Cardiac septum (tissue), 1 donor: ENCODE measurements around the gene PKNOX2. TPM values are rescaled to one million over a fixed set of nuclear protein-coding genes. Genes with fewer than 3 reads are reported as not detected.

Experiments
- DNase-seq: peaks from one replicate; pipeline ENCODE4 v3.0.0-alpha.2; 2020; ENCODE audit warnings: low spot score
- intact Hi-C: fragments of 100-400 bp; cut with DNase I; formaldehyde crosslinking; loops from one replicate; pipeline ENCODE4 v1.14.0; 2022
- total RNA-seq: library from RNA; stranded (reverse); fragmentation: NEBNext Ultra II Directional; extraction: Animal tissue kit (Norgen Biotek cat#: 25700); gene quantifications from one replicate; pipeline ENCODE4 v1.2.1, GENCODE V29; 2021
- donor health status: DM: no; HTN: no; CAD: no.

The PKNOX2 gene
- total RNA-seq, 1 donor from 2014 or later: 7.1 TPM

GRCh38 chr11:125153837-125154236, 10.7 kb upstream of the PKNOX2 start:
- intact Hi-C loops: no loop called here

GRCh38 chr11:125154378-125155099, 10.0 kb upstream of the PKNOX2 start:
- intact Hi-C loops: no loop called here
- peak; percentile 66 for DNase-seq

More at GRCh38 chr11:125153837-125154236, 10.7 kb upstream of the PKNOX2 start:
- DNase-seq: peak; percentile 29

GRCh38 chr11:125155100-125155444, 9.5 kb upstream of the PKNOX2 start:
- intact Hi-C loops: no loop called here
- peak; percentile 22 for DNase-seq

- DNase-seq: peak; percentile 38
- intact Hi-C loops: no loop called here
Measured at GRCh38 chr11:125155767-125156166, 8.8 kb upstream of the PKNOX2 start.

GRCh38 chr11:125156346-125157117, 8.0 kb upstream of the PKNOX2 start:
- intact Hi-C loops: no loop called here
- peak; percentile 55 for DNase-seq

GRCh38 chr11:125157118-125157733, 7.3 kb upstream of the PKNOX2 start:
- intact Hi-C loops: no loop called here
- DNase-seq: no peak

- peak; percentile 43 for DNase-seq
- intact Hi-C loops: no loop called here
Measured at GRCh38 chr11:125157953-125158680, 6.4 kb upstream of the PKNOX2 start.

GRCh38 chr11:125162743-125163142, 1.8 kb upstream of the PKNOX2 start:
- DNase-seq: no peak
- intact Hi-C loops: loop anchor here (5.0 kb wide), 1 partner anchor 60 kb away; no protein-coding TSS in a partner anchor

- intact Hi-C loops: loop anchor here (1.0 to 5.0 kb wide), 3 partner anchors 59 to 241 kb away; no protein-coding TSS in a partner anchor
- no peak for DNase-seq
Measured at GRCh38 chr11:125163431-125164063, 1.0 kb upstream of the PKNOX2 start.

- DNase-seq: no peak
- intact Hi-C loops: loop anchor here (1.0 to 5.0 kb wide), 3 partner anchors 58 to 241 kb away; no protein-coding TSS in a partner anchor
Measured at GRCh38 chr11:125164091-125164421, 495 bp upstream of the PKNOX2 start.

GRCh38 chr11:125165111-125165842, 726 bp downstream of the PKNOX2 start:
- intact Hi-C loops: loop anchor here (2.0 kb wide), 1 partner anchor 240 kb away; no protein-coding TSS in a partner anchor
- no peak for DNase-seq

GRCh38 chr11:125165843-125166763, 1.6 kb downstream of the PKNOX2 start:
- no peak for DNase-seq
- intact Hi-C loops: loop anchor here (2.0 kb wide), 1 partner anchor 239 kb away; no protein-coding TSS in a partner anchor

GRCh38 chr11:125166764-125167291, 2.3 kb downstream of the PKNOX2 start:
- no peak for DNase-seq
- intact Hi-C loops: no loop called here

GRCh38 chr11:125167292-125167953, 2.9 kb downstream of the PKNOX2 start:
- intact Hi-C loops: no loop called here
- DNase-seq: no peak

- DNase-seq: no peak
- intact Hi-C loops: no loop called here
Measured at GRCh38 chr11:125167954-125168835, 3.6 kb downstream of the PKNOX2 start.

GRCh38 chr11:125168918-125169456, 4.4 kb downstream of the PKNOX2 start:
- intact Hi-C loops: no loop called here

More at GRCh38 chr11:125168918-125169456, 4.4 kb downstream of the PKNOX2 start:
- no peak for DNase-seq
